RWPE1 (cell line): Measurements from ENCODE around the gene XRCC4.

Experiments used
- CTCF ChIA-PET: fragments of 350-600 bp; sonication (Branson Sonifier 250); formaldehyde crosslinking; extraction: SDS; loops from one replicate; lab custom pipeline; 2021; lab: Yijun Ruan, JAX
- POLR2A ChIA-PET: fragments of 400-600 bp; formaldehyde crosslinking; extraction: SDS; loops from one replicate; lab custom pipeline; 2020; ENCODE audit warnings: antibody characterized with exemption; ENCODE audit not compliant: low non-redundant PET; lab: Yijun Ruan, JAX
- DNase-seq: peaks from one replicate; pipeline ENCODE4 v3.0.0; 2012; ENCODE audit warnings: low spot score
- H3K27ac ChIP-seq: fragments of 450-650 bp; 2 replicates; pipeline ENCODE4 v1.5.1; 2017
- CTCF ChIP-seq: fragments of 450-650 bp; conservative IDR thresholded peaks from 2 replicates; pipeline ENCODE4 v1.5.1; 2017; ENCODE audit warnings: low read depth, mild to moderate bottlenecking

XRCC4 gene

GRCh38 chr5:83142526-83142925 lies 65.2 kb downstream of the XRCC4 start:
- CTCF ChIA-PET = no interaction called here
- no peak for TF ChIP-seq CTCF
- no peak overlapping the region for H3K27ac ChIP-seq
- no peak for DNase-seq
- POLR2A ChIA-PET = no interaction called here

GRCh38 chr5:83145241-83145640 lies 67.9 kb downstream of the XRCC4 start:
- DNase-seq = no peak
- ChIA-PET POLR2A (no interaction called here), CTCF (interaction anchor here (0.5 to 1.3 kb wide), 2 partner anchors 11 to 221 kb away, joined by 3 to 6 read pairs; no protein-coding TSS in a partner anchor)
- no peak overlapping the region for H3K27ac ChIP-seq
- no peak for TF ChIP-seq CTCF

GRCh38 chr5:83145882-83146331 lies 68.6 kb downstream of the XRCC4 start:
- TF ChIP-seq CTCF = no peak
- ChIA-PET POLR2A (no interaction called here), CTCF (interaction anchor here (0.5 to 1.3 kb wide), 2 partner anchors 11 to 221 kb away, joined by 3 to 6 read pairs; no protein-coding TSS in a partner anchor)
- H3K27ac ChIP-seq = no peak overlapping the region
- DNase-seq = no peak

- ChIA-PET POLR2A (no interaction called here), CTCF (no interaction called here)
- no peak for TF ChIP-seq CTCF
- no peak for DNase-seq
- no peak overlapping the region for H3K27ac ChIP-seq
Observed at GRCh38 chr5:83146441-83146840, 69.1 kb downstream of the XRCC4 start.

GRCh38 chr5:83147593-83147992 lies 70.2 kb downstream of the XRCC4 start:
- no peak overlapping the region for H3K27ac ChIP-seq
- ChIA-PET POLR2A (interaction anchor here (0.6 kb wide), 1 partner anchor 105 kb away, joined by 3 read pairs; no protein-coding TSS in a partner anchor), CTCF (no interaction called here)
- no peak for DNase-seq
- no peak for TF ChIP-seq CTCF

GRCh38 chr5:83148370-83148769 lies 71.0 kb downstream of the XRCC4 start:
- ChIA-PET POLR2A (no interaction called here), CTCF (interaction anchor here (0.7 kb wide), 1 partner anchor 123 kb away, joined by 3 read pairs; no protein-coding TSS in a partner anchor)
- H3K27ac ChIP-seq = no peak overlapping the region
- no peak for TF ChIP-seq CTCF
- no peak for DNase-seq
